ENCODE measurements around the gene PDCD1. TPM values are rescaled to one million over a fixed set of nuclear protein-coding genes. Genes with fewer than 3 reads are reported as not detected.

The PDCD1 gene
- total and polyA plus RNA-seq, 12 donors, result 1.3 to 14.2 (median 3.2) TPM

DNA sequence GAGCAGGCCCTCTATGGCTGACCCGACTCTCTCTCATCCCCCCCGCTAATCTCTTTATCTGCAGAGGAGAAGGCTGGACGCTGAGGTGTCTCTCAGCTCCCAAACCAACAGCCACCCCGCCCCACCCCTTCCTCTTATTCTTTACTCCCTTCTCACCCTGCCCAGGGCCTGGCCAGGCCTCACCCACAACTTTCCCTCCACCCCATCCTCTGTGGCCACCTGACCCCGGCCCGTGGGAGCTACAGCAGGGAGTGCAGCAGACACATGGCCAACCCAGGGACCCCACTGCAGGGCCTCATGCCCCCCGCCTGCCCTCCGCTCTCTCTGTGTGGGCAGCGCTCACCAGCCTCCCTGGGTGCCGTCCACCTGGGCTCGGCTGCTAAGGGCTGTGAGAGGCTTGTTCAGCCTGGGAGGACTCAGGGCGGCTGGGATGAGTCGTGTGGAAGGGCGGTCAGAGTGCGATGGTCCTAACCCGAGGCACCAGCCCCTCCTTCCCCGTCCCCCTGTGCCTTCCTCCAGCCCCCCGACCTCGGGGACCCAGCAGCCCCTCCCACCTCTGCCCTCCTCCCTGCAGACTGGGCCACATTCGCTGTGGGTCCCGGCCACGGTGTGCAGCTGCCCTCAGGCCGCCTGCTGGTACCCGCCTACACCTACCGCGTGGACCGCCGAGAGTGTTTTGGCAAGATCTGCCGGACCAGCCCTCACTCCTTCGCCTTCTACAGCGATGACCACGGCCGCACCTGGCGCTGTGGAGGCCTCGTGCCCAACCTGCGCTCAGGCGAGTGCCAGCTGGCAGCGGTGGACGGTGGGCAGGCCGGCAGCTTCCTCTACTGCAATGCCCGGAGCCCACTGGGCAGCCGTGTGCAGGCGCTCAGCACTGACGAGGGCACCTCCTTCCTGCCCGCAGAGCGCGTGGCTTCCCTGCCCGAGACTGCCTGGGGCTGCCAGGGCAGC lies 42.9 kb downstream of the PDCD1 start:
- H3K27me3 ChIP-seq, result peaks cover 0 to 4% (median 0%) of the 10 kb centered on the region in 7 donors
- ATAC-seq (peak in 1 of 8 donors; percentile 10), DNase-seq (no peak)
- H3K9me3 ChIP-seq, result no peaks in the 10 kb centered on the region
- 81 to 83% methylated on average over 48 of the region's 48 CpGs for WGBS, 2 donors
- no peaks in the 10 kb centered on the region for H3K36me3 ChIP-seq
- H3K27ac ChIP-seq, result no peak overlapping the region
- TF ChIP-seq, protein P1, sequence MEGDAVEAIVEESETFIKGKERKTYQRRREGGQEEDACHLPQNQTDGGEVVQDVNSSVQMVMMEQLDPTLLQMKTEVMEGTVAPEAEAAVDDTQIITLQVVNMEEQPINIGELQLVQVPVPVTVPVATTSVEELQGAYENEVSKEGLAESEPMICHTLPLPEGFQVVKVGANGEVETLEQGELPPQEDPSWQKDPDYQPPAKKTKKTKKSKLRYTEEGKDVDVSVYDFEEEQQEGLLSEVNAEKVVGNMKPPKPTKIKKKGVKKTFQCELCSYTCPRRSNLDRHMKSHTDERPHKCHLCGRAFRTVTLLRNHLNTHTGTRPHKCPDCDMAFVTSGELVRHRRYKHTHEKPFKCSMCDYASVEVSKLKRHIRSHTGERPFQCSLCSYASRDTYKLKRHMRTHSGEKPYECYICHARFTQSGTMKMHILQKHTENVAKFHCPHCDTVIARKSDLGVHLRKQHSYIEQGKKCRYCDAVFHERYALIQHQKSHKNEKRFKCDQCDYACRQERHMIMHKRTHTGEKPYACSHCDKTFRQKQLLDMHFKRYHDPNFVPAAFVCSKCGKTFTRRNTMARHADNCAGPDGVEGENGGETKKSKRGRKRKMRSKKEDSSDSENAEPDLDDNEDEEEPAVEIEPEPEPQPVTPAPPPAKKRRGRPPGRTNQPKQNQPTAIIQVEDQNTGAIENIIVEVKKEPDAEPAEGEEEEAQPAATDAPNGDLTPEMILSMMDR (IDR thresholded peaks at IDR 0.05), result no peak
- H3K4me3 ChIP-seq, result no peak overlapping the region
- intact Hi-C loops (cut with DNase I), result no loop called here
- peaks cover 3 to 39% (median 11%) of the 10 kb centered on the region in 9 donors for H3K4me1 ChIP-seq

DNA sequence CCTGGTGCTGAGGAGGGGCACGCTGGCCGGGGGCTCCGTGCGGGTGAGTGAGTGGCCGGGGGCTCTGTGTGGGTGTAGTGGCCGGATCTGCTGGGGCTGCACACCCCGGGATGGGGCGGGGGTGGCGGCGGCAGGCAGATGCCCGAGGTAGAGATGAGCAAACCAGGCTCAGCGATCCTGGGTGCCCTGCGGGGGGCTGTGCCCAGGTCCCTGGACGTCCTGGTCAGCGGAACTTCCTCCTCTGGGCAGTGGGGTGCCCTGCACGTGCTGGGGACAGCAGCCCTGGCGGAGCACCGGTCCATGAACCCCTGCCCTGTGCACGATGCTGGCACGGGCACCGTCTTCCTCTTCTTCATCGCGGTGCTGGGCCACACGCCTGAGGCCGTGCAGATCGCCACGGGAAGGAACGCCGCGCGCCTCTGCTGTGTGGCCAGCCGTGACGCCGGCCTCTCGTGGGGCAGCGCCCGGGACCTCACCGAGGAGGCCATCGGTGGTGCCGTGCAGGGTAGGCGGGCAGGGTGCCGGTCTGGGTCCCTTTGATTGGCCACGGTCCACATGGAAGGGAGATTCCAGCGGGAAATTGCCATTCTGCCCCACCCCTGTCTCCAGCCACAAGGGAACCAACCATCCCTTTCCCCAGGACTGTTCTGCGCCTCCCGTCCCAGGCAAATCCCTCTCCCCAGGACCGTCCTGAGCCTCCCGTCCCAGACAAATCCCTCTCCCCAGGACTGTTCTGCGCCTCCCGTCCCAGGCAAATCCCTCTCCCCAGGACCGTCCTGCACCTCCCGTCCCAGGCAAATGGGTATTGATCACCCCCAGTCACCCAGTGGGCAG lies 43.8 kb downstream of the PDCD1 start:
- Histone ChIP-seq H3K36me3 (no peaks in the 10 kb centered on the region), H3K27ac (peak overlapping the region in 1 of 10 donors; percentile 30), H3K27me3 (peaks cover 0 to 4% (median 0%) of the 10 kb centered on the region in 7 donors), H3K4me1 (peaks cover 3 to 39% (median 17%) of the 10 kb centered on the region in 9 donors), H3K9me3 (no peaks in the 10 kb centered on the region), H3K4me3 (no peak overlapping the region)
- 77 to 82% methylated on average over 51 to 52 of the region's 52 CpGs for WGBS, 2 donors
- intact Hi-C loops (cut with DNase I), result no loop called here
- DNase-seq (peak in 1 of 2 donors; percentile 18), ATAC-seq (peak in 1 of 8 donors; percentile 1)
- TF ChIP-seq, protein P1 (IDR thresholded peaks at IDR 0.05), result no peak

DNA sequence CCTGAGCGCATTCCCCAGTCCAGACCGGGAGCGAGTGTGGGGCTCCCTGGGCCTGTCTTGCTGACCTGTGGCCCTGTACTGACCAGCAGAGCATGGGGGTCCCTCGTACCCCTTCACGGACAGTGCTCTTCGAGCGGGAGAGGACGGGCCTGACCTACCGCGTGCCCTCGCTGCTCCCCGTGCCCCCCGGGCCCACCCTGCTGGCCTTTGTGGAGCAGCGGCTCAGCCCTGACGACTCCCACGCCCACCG lies 44.4 kb downstream of the PDCD1 start:
- Histone ChIP-seq H3K36me3 (no peaks in the 10 kb centered on the region), H3K27me3 (peaks cover 0 to 4% (median 0%) of the 10 kb centered on the region in 7 donors), H3K4me1 (peaks cover 3 to 39% (median 18%) of the 10 kb centered on the region in 9 donors), H3K4me3 (no peak overlapping the region), H3K9me3 (no peaks in the 10 kb centered on the region), H3K27ac (peak overlapping the region in 4 of 10 donors; percentile 30 to 58 (median 42))
- WGBS, 2 donors, result 85 to 87% methylated on average over 17 of the region's 17 CpGs
- ATAC-seq (no peak), DNase-seq (peak in 1 of 2 donors; percentile 14)
- intact Hi-C loops (cut with DNase I), result no loop called here
- TF ChIP-seq, protein P1 (IDR thresholded peaks at IDR 0.05), result no peak
